Duodenal mucosa (tissue), 2 donors: ENCODE measurements around the gene JAML.

Experiments used
- H3K27ac ChIP-seq: one replicate; pipeline ENCODE4 v1.7.0; 2013; ENCODE audit warnings: low read depth, low read length
- H3K27me3 ChIP-seq, 2 donors: one replicate each; pipeline ENCODE4 v1.7.0; 2013; ENCODE audit warnings: low read length in 2 of 2, control low read depth in 1 of 2; ENCODE audit not compliant: insufficient read depth in 2 of 2, control insufficient read depth in 1 of 2
- H3K36me3 ChIP-seq, 2 donors: one replicate each; pipeline ENCODE4 v1.7.0; 2013; ENCODE audit warnings: low read length in 2 of 2, control low read depth in 1 of 2; ENCODE audit not compliant: insufficient read depth in 2 of 2, control insufficient read depth in 1 of 2
- H3K4me1 ChIP-seq, 2 donors: one replicate each; pipeline ENCODE4 v1.7.0; 2013; ENCODE audit warnings: low read length in 2 of 2, control low read depth in 1 of 2; ENCODE audit not compliant: insufficient read depth in 2 of 2, control insufficient read depth in 1 of 2
- H3K4me3 ChIP-seq, 2 donors: one replicate each; pipeline ENCODE4 v1.7.0; 2013; ENCODE audit warnings: low read length in 2 of 2, low read depth in 1 of 2
- H3K9ac ChIP-seq, 2 donors: one replicate each; pipeline ENCODE4 v1.7.0; 2013; ENCODE audit warnings: low read length in 2 of 2, low read depth in 1 of 2
- H3K9me3 ChIP-seq, 2 donors: one replicate each; pipeline ENCODE4 v1.7.0; 2013; ENCODE audit warnings: low read length in 2 of 2, control low read depth in 1 of 2; ENCODE audit not compliant: control insufficient read depth in 1 of 2

Gene JAML

DNA sequence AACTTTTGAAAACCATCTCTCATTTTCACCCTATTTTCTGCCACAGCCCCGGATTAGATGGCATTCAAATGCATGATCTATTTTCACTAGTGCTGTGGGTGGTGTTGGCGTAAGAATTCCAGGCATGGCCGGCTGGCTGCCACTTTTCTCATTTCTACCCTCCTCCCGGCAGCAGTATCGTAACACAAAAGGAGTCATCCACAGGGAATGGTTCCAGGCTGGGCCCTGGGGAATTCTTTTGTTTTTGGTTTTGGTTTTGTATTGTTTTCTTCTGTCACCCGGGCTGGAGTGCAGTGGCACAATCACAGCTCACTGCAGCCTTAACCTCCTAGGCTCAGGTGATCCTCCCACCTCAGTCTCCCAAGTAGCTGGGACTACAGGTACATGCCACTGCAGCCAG is 13.8 kb downstream of the JAML start:
- H3K4me1 ChIP-seq, result peaks cover 41 to 57% of the 10 kb centered on the region in 2 donors
- H3K27ac ChIP-seq, result no peak overlapping the region
- H3K9ac ChIP-seq, result no peak overlapping the region
- no peaks in the 10 kb centered on the region for H3K36me3 ChIP-seq
- H3K4me3 ChIP-seq, result no peak overlapping the region
- H3K9me3 ChIP-seq, result no peaks in the 10 kb centered on the region
- no peaks in the 10 kb centered on the region for H3K27me3 ChIP-seq

DNA sequence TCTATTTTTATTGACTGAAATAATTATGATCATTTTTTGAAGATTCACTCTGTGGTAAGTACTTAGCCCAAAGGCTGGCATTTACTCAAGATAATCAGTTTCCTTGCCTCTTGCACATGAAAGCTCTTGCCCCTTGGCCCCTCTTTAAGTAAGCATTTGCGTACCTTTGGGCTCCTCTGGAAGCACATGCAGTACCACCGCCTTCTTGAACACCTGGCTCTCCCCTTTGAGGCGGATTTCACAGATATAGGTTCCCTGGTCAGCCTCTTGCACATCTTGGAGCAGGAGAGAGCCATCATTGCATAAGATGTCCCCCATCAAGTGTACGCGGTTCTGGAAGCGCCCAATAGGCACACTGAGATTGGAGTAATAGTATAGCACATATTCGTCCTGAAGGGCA is 14.5 kb downstream of the JAML start:
- no peaks in the 10 kb centered on the region for H3K27me3 ChIP-seq
- no peaks in the 10 kb centered on the region for H3K9me3 ChIP-seq
- H3K4me1 ChIP-seq, result peaks cover 41 to 63% of the 10 kb centered on the region in 2 donors
- no peak overlapping the region for H3K9ac ChIP-seq
- no peak overlapping the region for H3K4me3 ChIP-seq
- H3K36me3 ChIP-seq, result no peaks in the 10 kb centered on the region
- no peak overlapping the region for H3K27ac ChIP-seq

GRCh38 chr11:118209033-118209432 is 15.8 kb downstream of the JAML start:
- no peak overlapping the region for H3K27ac ChIP-seq
- no peaks in the 10 kb centered on the region for H3K9me3 ChIP-seq
- peaks cover 35 to 62% of the 10 kb centered on the region in 2 donors for H3K4me1 ChIP-seq
- no peaks in the 10 kb centered on the region for H3K27me3 ChIP-seq
- H3K9ac ChIP-seq, result no peak overlapping the region
- H3K36me3 ChIP-seq, result no peaks in the 10 kb centered on the region
- H3K4me3 ChIP-seq, result no peak overlapping the region

- Histone ChIP-seq H3K4me3 (no peak overlapping the region), H3K27ac (no peak overlapping the region), H3K9ac (no peak overlapping the region), H3K36me3 (no peaks in the 10 kb centered on the region), H3K27me3 (no peaks in the 10 kb centered on the region), H3K9me3 (no peaks in the 10 kb centered on the region), H3K4me1 (peaks cover 36 to 63% of the 10 kb centered on the region in 2 donors)
Observed at GRCh38 chr11:118207079-118207478, 17.7 kb downstream of the JAML start.

DNA sequence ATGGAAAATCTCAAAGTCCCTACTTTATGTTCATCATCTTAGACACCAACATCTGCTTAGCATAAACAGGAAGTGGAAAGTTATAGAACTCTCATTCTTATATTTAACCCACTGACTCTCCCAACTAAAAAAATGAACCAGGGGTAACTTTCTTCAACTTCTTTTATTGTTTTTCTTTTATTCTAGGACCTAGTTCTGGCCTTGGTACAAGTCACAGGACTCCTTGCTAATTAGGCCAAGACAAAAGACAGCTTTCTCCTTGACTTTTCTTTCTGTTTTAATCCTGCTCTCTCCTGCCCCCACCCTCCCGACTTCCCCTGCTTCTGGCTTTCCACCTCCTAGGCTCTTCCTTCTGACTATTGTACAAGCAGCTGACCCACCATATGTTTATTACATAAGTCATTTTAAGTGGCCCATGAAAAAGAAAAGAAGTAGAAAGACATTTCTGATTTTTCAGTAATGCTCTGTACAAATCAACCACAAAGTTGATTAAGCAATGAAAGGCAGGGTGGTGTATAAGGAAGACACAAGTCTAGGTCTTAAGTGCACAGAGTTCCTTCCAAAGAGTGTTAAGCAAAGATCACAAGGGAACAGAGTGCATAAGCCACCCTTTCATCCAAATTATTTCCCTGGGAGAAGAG is 18.3 kb downstream of the JAML start:
- Histone ChIP-seq H3K27ac (no peak overlapping the region), H3K9ac (no peak overlapping the region), H3K27me3 (no peaks in the 10 kb centered on the region), H3K4me1 (peaks cover 37 to 63% of the 10 kb centered on the region in 2 donors), H3K36me3 (no peaks in the 10 kb centered on the region), H3K4me3 (no peak overlapping the region), H3K9me3 (no peaks in the 10 kb centered on the region)

DNA sequence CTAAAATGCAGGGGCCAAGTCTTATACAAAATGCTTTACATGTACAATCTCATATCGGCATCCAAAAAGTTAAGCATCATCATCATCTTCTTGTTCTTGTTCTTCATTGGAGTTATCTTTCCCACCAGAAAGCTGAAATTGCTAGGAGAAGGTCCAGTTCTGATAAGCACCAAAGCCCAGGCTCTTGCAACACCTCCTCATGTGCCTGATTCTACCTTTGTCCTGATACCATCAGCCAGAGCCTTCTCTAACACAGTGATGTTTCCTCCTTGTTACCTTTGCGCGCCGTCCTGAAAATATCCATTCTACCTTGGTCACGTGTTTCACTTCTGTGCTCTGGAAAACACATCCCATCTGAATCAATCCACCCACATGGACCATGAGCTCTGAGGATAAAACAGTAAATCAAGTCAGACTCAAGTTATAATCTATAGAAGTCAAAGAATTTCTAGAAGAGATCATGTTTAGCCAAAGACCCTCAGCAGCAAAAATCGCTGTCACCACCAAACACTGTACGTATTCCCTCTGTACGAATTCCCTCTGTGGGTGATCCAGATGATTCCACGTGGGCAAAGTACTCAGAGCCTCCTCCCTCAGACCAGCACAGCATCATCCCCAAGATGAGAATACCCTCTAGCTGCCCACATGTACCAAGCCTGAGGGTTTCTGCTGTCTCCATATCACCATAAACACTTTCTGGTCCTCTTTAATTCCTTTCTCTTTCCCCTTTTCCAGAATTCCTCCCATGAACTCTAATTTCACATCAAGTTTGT is 19.0 kb downstream of the JAML start:
- no peak overlapping the region for H3K4me3 ChIP-seq
- H3K9ac ChIP-seq, result no peak overlapping the region
- peaks cover 41 to 69% of the 10 kb centered on the region in 2 donors for H3K4me1 ChIP-seq
- H3K27ac ChIP-seq, result no peak overlapping the region
- H3K9me3 ChIP-seq, result no peaks in the 10 kb centered on the region
- H3K36me3 ChIP-seq, result no peaks in the 10 kb centered on the region
- no peaks in the 10 kb centered on the region for H3K27me3 ChIP-seq

- peaks cover 51 to 71% of the 10 kb centered on the region in 2 donors for H3K4me1 ChIP-seq
Observed at GRCh38 chr11:118202599-118203422, 22.0 kb downstream of the JAML start.

GRCh38 chr11:118201966-118202365 is 22.8 kb downstream of the JAML start:
- no peak overlapping the region for H3K27ac ChIP-seq
- H3K4me3 ChIP-seq, result peak overlapping the region in 1 of 2 donors; percentile 34
- peaks cover 50 to 65% of the 10 kb centered on the region in 2 donors for H3K4me1 ChIP-seq
- H3K9ac ChIP-seq, result peak overlapping the region in 1 of 2 donors; percentile 13
- H3K36me3 ChIP-seq, result no peaks in the 10 kb centered on the region
- no peaks in the 10 kb centered on the region for H3K27me3 ChIP-seq
- H3K9me3 ChIP-seq, result no peaks in the 10 kb centered on the region

More at GRCh38 chr11:118202599-118203422, 22.0 kb downstream of the JAML start:
- peak overlapping the region in 1 of 2 donors; percentile 48 for H3K4me3 ChIP-seq
- peak overlapping the region; percentile 23 for H3K27ac ChIP-seq
- H3K27me3 ChIP-seq, result no peaks in the 10 kb centered on the region
- no peaks in the 10 kb centered on the region for H3K9me3 ChIP-seq
- H3K36me3 ChIP-seq, result no peaks in the 10 kb centered on the region
- peak overlapping the region in 1 of 2 donors; percentile 44 for H3K9ac ChIP-seq

DNA sequence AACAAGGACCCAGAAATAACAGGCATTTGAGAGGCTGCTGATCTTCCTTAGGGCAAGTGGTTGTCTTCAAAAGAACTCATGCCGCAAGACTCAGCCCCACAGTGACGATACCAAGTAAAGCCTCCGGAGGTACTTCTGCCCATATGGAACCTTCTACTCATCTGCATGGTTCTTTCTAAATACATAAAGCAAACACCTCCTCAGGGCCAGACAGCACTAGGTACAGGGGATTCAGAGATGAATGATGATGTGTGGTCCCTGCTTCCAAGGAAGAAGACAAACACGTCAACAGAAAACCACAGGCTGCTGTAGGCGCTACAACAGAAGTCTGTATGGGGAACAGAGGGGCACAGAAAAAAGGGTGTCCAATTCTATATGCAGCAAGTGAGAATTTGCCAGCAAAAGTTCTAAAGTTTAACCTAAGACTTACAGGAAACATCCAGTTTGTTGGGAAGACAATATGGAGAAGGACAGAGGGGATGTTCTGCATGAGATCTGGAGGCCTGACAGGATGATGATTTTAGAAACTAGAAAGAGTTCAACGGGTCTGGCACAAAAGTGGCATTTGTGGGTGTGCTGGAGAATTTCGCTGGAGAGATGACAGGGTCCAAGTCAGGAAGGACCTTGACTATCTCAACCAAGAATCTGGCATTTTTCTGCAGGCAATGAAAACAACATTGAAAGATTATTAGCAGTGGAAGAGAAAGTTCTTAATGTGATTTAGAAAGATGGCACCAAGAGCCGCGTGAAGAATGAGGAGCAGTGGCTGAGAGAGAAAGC is 23.7 kb downstream of the JAML start:
- H3K9ac ChIP-seq, result no peak overlapping the region
- H3K9me3 ChIP-seq, result no peaks in the 10 kb centered on the region
- no peaks in the 10 kb centered on the region for H3K36me3 ChIP-seq
- no peaks in the 10 kb centered on the region for H3K27me3 ChIP-seq
- no peak overlapping the region for H3K27ac ChIP-seq
- no peak overlapping the region for H3K4me3 ChIP-seq
- H3K4me1 ChIP-seq, result peaks cover 45 to 56% of the 10 kb centered on the region in 2 donors
